HL-60 (cell line): ENCODE measurements around the gene EPPIN.

Experiments used
- DNase-seq, 2 experiments: peaks; one replicate each; pipeline ENCODE4 v3.0.0-alpha.2; 2010 to 2020; ENCODE audit warnings: low read depth in 1 of 2, low spot score in 1 of 2
- H3K27ac ChIP-seq: fragments of 250-450 bp; sonication (Bioruptor Pico); replicated peaks from 2 replicates; pipeline ENCODE4 v1.5.1; 2020; ENCODE audit warnings: mild to moderate bottlenecking, moderate library complexity
- H3K27me3 ChIP-seq: fragments of 250-450 bp; sonication (Bioruptor Pico); 2 replicates; pipeline ENCODE4 v1.5.1; 2021; ENCODE audit warnings: mild to moderate bottlenecking, moderate library complexity; ENCODE audit not compliant: insufficient read depth, poor library complexity, severe bottlenecking
- H3K4me3 ChIP-seq: replicated peaks from 2 replicates; pipeline ENCODE4 v1.5.1; 2011; ENCODE audit warnings: mild to moderate bottlenecking, control low read depth, low read length; ENCODE audit not compliant: insufficient read depth
- CTCF ChIP-seq: IDR thresholded peaks from one replicate; pipeline ENCODE4 v1.5.1; 2011; ENCODE audit warnings: low read length, control low read depth, inconsistent platforms; ENCODE audit not compliant: insufficient read depth
- GABPA ChIP-seq: IDR thresholded peaks from 2 replicates; pipeline ENCODE4 v1.6.1; 2012; ENCODE audit warnings: low read depth
- POLR2AphosphoS5 ChIP-seq: IDR thresholded peaks from 2 replicates; pipeline ENCODE4 v1.6.1; 2012; ENCODE audit warnings: low read depth
- REST ChIP-seq: IDR thresholded peaks from 2 replicates; pipeline ENCODE4 v1.6.1; 2012; ENCODE audit warnings: low read depth; ENCODE audit not compliant: insufficient replicate concordance
- SPI1 ChIP-seq: IDR thresholded peaks from 2 replicates; pipeline ENCODE4 v1.6.1; 2012; ENCODE audit warnings: low read depth, mild to moderate bottlenecking, borderline replicate concordance
- long read RNA-seq: library from polyadenylated mRNA; unstranded; transcript quantifications from one replicate; pipeline ENCODE4 v2.0.0, GENCODE V29; 2020

Gene EPPIN
- long read RNA-seq: 0 reads

GRCh38 chr20:45547206-45547770 is at the start of gene EPPIN:
EPPIN (minus strand) TSS chr20:45547401; CDS start chr20:45547357, 44 bp downstream.
- DNase-seq: no peak
- H3K27ac ChIP-seq: no peak within 1 kb of the TSS
- TF ChIP-seq POLR2AphosphoS5: no peak
- no peak for TF ChIP-seq SPI1
- no peak for TF ChIP-seq CTCF
- no peak for TF ChIP-seq GABPA
- TF ChIP-seq REST: no peak
- H3K4me3 ChIP-seq: no peak within 1 kb of the TSS
- H3K27me3 ChIP-seq: peaks cover 5% of the 10 kb centered on the region

GRCh38 chr20:45595235-45595634 is 48.0 kb upstream of the EPPIN start:
- TF ChIP-seq GABPA (no peak), REST (no peak), POLR2AphosphoS5 (no peak), CTCF (no peak), SPI1 (no peak)
- Histone ChIP-seq H3K27ac (no peak overlapping the region), H3K4me3 (no peak overlapping the region), H3K27me3 (no peaks in the 10 kb centered on the region)
- no peak for DNase-seq

- TF ChIP-seq SPI1 (no peak), REST (no peak)
- Histone ChIP-seq H3K27me3 (no peaks in the 10 kb centered on the region), H3K4me3 (no peak overlapping the region), H3K27ac (no peak overlapping the region)
- DNase-seq: no peak
Observed at GRCh38 chr20:45593498-45593897, 46.3 kb upstream of the EPPIN start.
